Fibroblast of lung (primary cell): ENCODE measurements around the gene RAB1A. TPM values are rescaled to one million over a fixed set of nuclear protein-coding genes. Genes with fewer than 3 reads are reported as not detected.

Source experiments
- DNase-seq, 2 donors: peaks; one replicate each; pipeline versions ENCODE4 v3.0.0 to v3.0.0-alpha.2; 2010; ENCODE audit warnings: low read depth in 2 of 2
- H2AFZ ChIP-seq: 2 replicates; pipeline ENCODE4 v1.5.1; 2012; ENCODE audit warnings: low read length, control low read depth, inconsistent platforms
- H3K27ac ChIP-seq: 2 replicates; pipeline ENCODE4 v1.5.1; 2011; ENCODE audit warnings: low read length, control low read depth; ENCODE audit not compliant: insufficient read depth
- H3K27me3 ChIP-seq: 2 replicates; pipeline ENCODE4 v1.5.1; 2011; ENCODE audit warnings: mild to moderate bottlenecking, low read length; ENCODE audit not compliant: control insufficient read depth, insufficient read depth
- H3K36me3 ChIP-seq: 2 replicates; pipeline ENCODE4 v1.5.1; 2011; ENCODE audit warnings: low read length; ENCODE audit not compliant: control insufficient read depth, insufficient read depth
- H3K4me1 ChIP-seq: 2 replicates; pipeline ENCODE4 v1.5.1; 2011; ENCODE audit warnings: low read length; ENCODE audit not compliant: control insufficient read depth, insufficient read depth; ENCODE audit errors: extremely low read depth
- H3K4me2 ChIP-seq: 2 replicates; pipeline ENCODE4 v1.5.1; 2011; ENCODE audit warnings: low read length, control low read depth; ENCODE audit not compliant: insufficient read depth; ENCODE audit errors: extremely low read depth
- H3K4me3 ChIP-seq, 4 experiments: fragments of 200-600 bp in 1 of 4; sonication (generic) in 1 of 4; replicated peaks in 1 of 4; 2 replicates each; pipeline ENCODE4 v1.5.1; 2011 to 2016; ENCODE audit warnings: low read length in 4 of 4, low read depth in 3 of 4, mild to moderate bottlenecking in 3 of 4, control low read depth in 2 of 4, inconsistent platforms in 1 of 4, mixed read lengths in 1 of 4; ENCODE audit not compliant: insufficient read depth in 1 of 4; ENCODE audit errors: control extremely low read depth in 1 of 4
- H3K79me2 ChIP-seq: 2 replicates; pipeline ENCODE4 v1.5.1; 2012; ENCODE audit warnings: mild to moderate bottlenecking, low read length, inconsistent platforms; ENCODE audit not compliant: control insufficient read depth, insufficient read depth
- H3K9ac ChIP-seq: 2 replicates; pipeline ENCODE4 v1.5.1; 2011; ENCODE audit warnings: mild to moderate bottlenecking, low read length, control low read depth; ENCODE audit not compliant: insufficient read depth
- H3K9me3 ChIP-seq: 2 replicates; pipeline ENCODE4 v1.5.1; 2012; ENCODE audit warnings: low read depth, low read length; ENCODE audit not compliant: control insufficient read depth, insufficient read depth
- H4K20me1 ChIP-seq: 2 replicates; pipeline ENCODE4 v1.5.1; 2011; ENCODE audit warnings: low read length; ENCODE audit not compliant: control insufficient read depth, insufficient read depth; ENCODE audit errors: extremely low read depth
- EZH2 ChIP-seq: IDR thresholded peaks from 2 replicates; pipeline ENCODE4 v1.5.1; 2012; ENCODE audit warnings: low read length, control low read depth, mild to moderate bottlenecking; ENCODE audit errors: missing control alignments
- polyA plus RNA-seq, 2 donors: library from polyadenylated mRNA; depleted of rRNA in 1 of 2; stranded (reverse) in 1 of 2; unstranded in 1 of 2; fragments of >200 nt; gene quantifications; 2 replicates each; pipeline ENCODE4 v1.2.1, GENCODE V29; 2011 to 2012; ENCODE audit warnings: missing spikeins in 1 of 2
- total RNA-seq: library from RNA; depleted of rRNA; stranded (reverse); fragments of >200 nt; gene quantifications from 2 replicates; pipeline ENCODE4 v1.2.1, GENCODE V29; 2014
- TF ChIP-seq, protein P1 (sequence below), 2 donors: IDR thresholded peaks in 1 of 2; conservative IDR thresholded peaks in 1 of 2; 1 replicate in 1 of 2; 2 replicates in 1 of 2; pipeline ENCODE4 v1.5.1; 2011 to 2012; ENCODE audit warnings: low read length in 2 of 2, control low read depth in 1 of 2, inconsistent platforms in 1 of 2, low read depth in 1 of 2, mild to moderate bottlenecking in 1 of 2

The RAB1A gene
- total and polyA plus RNA-seq, 2 donors (not counting 1 experiment from before 2014, with no cell fraction given) = 89.8 to 289 TPM

DNA sequence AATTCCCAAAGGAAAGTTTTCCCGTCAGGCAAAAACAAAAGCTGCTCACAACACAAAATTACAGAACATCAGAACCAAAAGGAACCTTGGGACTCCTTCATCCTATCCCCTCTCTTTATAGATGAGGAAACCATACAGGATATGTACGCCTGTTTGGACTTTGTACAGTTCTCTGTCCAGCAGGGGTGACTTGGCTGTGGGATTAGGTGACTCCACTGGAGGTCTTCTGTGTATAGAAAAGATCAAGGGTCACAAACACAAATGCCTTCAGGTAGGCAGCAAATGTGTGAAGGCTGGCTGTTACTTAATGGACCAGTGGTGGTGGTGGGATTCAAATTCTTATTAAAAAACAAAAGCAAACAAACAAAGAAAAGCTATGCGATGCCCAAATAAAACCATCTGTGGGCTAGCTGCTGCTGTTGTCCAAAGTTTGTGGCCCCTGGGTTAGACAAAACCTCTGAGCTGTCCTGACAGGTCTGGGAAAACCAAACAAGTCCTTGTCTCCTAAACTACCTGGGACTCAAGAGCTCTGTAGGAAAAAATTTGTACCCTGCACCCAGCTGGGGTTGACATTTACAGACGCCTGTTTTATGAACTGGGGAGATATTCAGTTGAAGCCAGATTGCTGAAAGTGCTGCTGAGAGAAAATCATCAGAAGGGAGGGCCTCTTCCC is 75.0 kb downstream of the RAB1A start:
- Histone ChIP-seq H3K36me3 (no peaks in the 10 kb centered on the region), H3K9me3 (no peaks in the 10 kb centered on the region), H3K4me3 (no peak overlapping the region), H3K4me2 (no peak overlapping the region), H3K79me2 (peaks cover 8% of the 10 kb centered on the region), H3K9ac (no peak overlapping the region), H3K27ac (no peak overlapping the region), H4K20me1 (no peaks in the 10 kb centered on the region), H2AFZ (no peak overlapping the region), H3K27me3 (no peaks in the 10 kb centered on the region), H3K4me1 (peaks cover 5% of the 10 kb centered on the region)
- no peak for TF ChIP-seq EZH2
- TF ChIP-seq, protein P1, sequence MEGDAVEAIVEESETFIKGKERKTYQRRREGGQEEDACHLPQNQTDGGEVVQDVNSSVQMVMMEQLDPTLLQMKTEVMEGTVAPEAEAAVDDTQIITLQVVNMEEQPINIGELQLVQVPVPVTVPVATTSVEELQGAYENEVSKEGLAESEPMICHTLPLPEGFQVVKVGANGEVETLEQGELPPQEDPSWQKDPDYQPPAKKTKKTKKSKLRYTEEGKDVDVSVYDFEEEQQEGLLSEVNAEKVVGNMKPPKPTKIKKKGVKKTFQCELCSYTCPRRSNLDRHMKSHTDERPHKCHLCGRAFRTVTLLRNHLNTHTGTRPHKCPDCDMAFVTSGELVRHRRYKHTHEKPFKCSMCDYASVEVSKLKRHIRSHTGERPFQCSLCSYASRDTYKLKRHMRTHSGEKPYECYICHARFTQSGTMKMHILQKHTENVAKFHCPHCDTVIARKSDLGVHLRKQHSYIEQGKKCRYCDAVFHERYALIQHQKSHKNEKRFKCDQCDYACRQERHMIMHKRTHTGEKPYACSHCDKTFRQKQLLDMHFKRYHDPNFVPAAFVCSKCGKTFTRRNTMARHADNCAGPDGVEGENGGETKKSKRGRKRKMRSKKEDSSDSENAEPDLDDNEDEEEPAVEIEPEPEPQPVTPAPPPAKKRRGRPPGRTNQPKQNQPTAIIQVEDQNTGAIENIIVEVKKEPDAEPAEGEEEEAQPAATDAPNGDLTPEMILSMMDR (conservative IDR thresholded peaks at IDR 0.05 in 1 of 2, IDR thresholded peaks at IDR 0.05 in 1 of 2; ENCODE audit: low read depth in 1 of 2, low read length in 2 of 2) = no peak
- no peak for DNase-seq

DNA sequence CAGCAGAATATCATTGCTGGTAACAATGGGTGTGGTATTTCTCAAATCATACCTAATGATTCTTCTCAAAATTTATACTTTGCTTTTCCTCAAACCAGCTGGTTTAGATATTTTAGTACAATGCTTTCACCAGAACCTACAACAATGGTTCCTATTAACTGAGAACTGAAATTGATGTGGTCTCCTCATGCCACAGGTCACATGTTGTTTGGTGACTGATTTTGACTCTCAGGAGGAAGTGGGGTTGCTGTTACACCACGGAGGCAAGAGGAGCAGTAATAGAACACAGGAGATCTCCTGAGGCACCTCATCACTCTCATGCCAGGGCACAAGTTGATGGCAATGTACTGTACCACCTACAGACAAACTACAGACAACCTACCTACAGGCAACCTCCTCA is 76.7 kb downstream of the RAB1A start:
- Histone ChIP-seq H3K36me3 (no peaks in the 10 kb centered on the region), H3K27ac (no peak overlapping the region), H3K4me2 (no peak overlapping the region), H3K27me3 (no peaks in the 10 kb centered on the region), H3K79me2 (peaks cover 5% of the 10 kb centered on the region), H2AFZ (no peak overlapping the region), H3K9me3 (no peaks in the 10 kb centered on the region), H4K20me1 (no peaks in the 10 kb centered on the region), H3K4me3 (no peak overlapping the region), H3K9ac (no peak overlapping the region), H3K4me1 (peaks cover 5% of the 10 kb centered on the region)
- no peak for DNase-seq
- TF ChIP-seq, protein P1 (conservative IDR thresholded peaks at IDR 0.05 in 1 of 2, IDR thresholded peaks at IDR 0.05 in 1 of 2; ENCODE audit: low read depth in 1 of 2, low read length in 2 of 2) = no peak
- TF ChIP-seq EZH2 = no peak

DNA sequence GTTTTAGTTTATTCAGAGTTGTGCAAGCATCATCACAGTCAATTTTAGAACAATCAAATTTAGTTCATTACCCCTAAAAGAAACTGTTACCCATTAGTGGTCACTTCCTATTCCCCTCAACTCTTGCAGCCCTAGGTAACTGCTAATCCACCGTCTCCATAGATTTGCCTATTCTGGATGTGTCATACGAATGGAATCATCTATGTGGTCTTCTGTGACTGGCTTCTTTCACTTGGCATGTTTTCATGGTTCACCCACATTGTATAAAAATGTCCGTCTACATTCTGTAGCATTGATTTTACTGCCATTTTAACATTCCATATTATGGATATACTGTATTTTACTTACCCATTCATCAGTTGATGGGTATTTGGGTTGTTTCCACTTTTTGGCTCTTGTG is 79.0 kb downstream of the RAB1A start:
- Histone ChIP-seq H3K9ac (no peak overlapping the region), H3K36me3 (no peaks in the 10 kb centered on the region), H3K9me3 (no peaks in the 10 kb centered on the region), H3K4me2 (no peak overlapping the region), H3K27me3 (peaks cover 5% of the 10 kb centered on the region), H3K27ac (no peak overlapping the region), H3K79me2 (no peaks in the 10 kb centered on the region), H2AFZ (no peak overlapping the region), H4K20me1 (no peaks in the 10 kb centered on the region), H3K4me1 (no peaks in the 10 kb centered on the region), H3K4me3 (no peak overlapping the region)
- DNase-seq = peak in 1 of 2 donors; percentile 73
- no peak for TF ChIP-seq EZH2
- TF ChIP-seq, protein P1 (conservative IDR thresholded peaks at IDR 0.05 in 1 of 2, IDR thresholded peaks at IDR 0.05 in 1 of 2; ENCODE audit: low read depth in 1 of 2, low read length in 2 of 2) = no peak
